HepG2 (cell line): Measurements from ENCODE around the gene TOR4A. TPM values are rescaled to one million over a fixed set of nuclear protein-coding genes. Genes with fewer than 3 reads are reported as not detected.

Experiments
- ATAC-seq: fragments of 200-7000 bp; cut with Tn5 transposase; 3 replicates; pipeline ENCODE4 v1.9.1; 2020; ENCODE audit warnings: mild to moderate bottlenecking, moderate library complexity
- BruUV-seq: library from RNA; stranded (reverse); fragments of 400-500 nt; replicated peaks from 2 replicates; lab custom pipeline; 2021; lab: Mats Ljungman, UMichigan
- CTCF ChIA-PET: fragments of 300-600 bp; formaldehyde crosslinking; extraction: SDS; loops from one replicate; lab custom pipeline; 2021; ENCODE audit warnings: low total read pairs, inconsistent platforms, low intra/inter-chr PET ratio; lab: Yijun Ruan, JAX
- POLR2A ChIA-PET: fragments of 350-600 bp; sonication (Branson Sonifier 250); formaldehyde crosslinking; loops from one replicate; lab custom pipeline; 2020; ENCODE audit warnings: antibody characterized with exemption, inconsistent platforms; lab: Yijun Ruan, JAX
- DNase-seq: peaks from one replicate; pipeline ENCODE4 v3.0.0-alpha.2; 2015; ENCODE audit warnings: low spot score
- FAIRE-seq: peaks from 3 replicates; lab custom pipeline; 2011; peaks lifted over from hg19 to GRCh38; lab: Jason Lieb, UNC
- H2AFZ ChIP-seq: one replicate; pipeline ENCODE4 v1.6.1; 2011; ENCODE audit warnings: low read length, inconsistent platforms
- H3K27ac ChIP-seq: fragments of 300-600 bp; 3 replicates; pipeline ENCODE4 v1.8.0; 2011; ENCODE audit warnings: mixed run types, mild to moderate bottlenecking, mixed read lengths, low read length, inconsistent platforms; ENCODE audit not compliant: insufficient read depth; ENCODE audit errors: extremely low read length
- H3K27me3 ChIP-seq, 2 experiments: fragments of 200-600 bp in 1 of 2; 2 replicates in 1 of 2; 3 replicates in 1 of 2; pipeline versions ENCODE4 v1.6.0 to v1.8.0; 2011; ENCODE audit warnings: low read length in 2 of 2, mild to moderate bottlenecking in 2 of 2, moderate library complexity in 2 of 2, inconsistent platforms in 1 of 2; ENCODE audit not compliant: insufficient read depth in 2 of 2, control insufficient read depth in 1 of 2
- H3K36me3 ChIP-seq, 2 experiments: fragments of 200-600 bp in 1 of 2; replicated peaks in 1 of 2; 2 replicates in 1 of 2; 3 replicates in 1 of 2; pipeline versions ENCODE4 v1.5.1 to v1.8.0; 2011; ENCODE audit warnings: low read length in 2 of 2, inconsistent platforms in 1 of 2; ENCODE audit not compliant: insufficient read depth in 2 of 2, control insufficient read depth in 1 of 2
- H3K4me1 ChIP-seq: 2 replicates; pipeline ENCODE4 v1.5.1; 2012; ENCODE audit warnings: low read length, inconsistent platforms; ENCODE audit not compliant: insufficient read depth
- H3K4me2 ChIP-seq: 2 replicates; pipeline ENCODE4 v1.6.0; 2011; ENCODE audit warnings: low read depth, low read length, inconsistent platforms
- H3K4me3 ChIP-seq, 3 experiments: fragments of 200-600 bp in 1 of 3; sonication (generic), shearing (Covaris generic) in 1 of 3; replicated peaks in 1 of 3; 2 replicates each; pipeline ENCODE4 v1.5.1; 2011 to 2016; ENCODE audit warnings: low read length in 3 of 3, inconsistent platforms in 2 of 3, low read depth in 2 of 3, mild to moderate bottlenecking in 2 of 3, control low read depth in 1 of 3, mixed read lengths in 1 of 3; ENCODE audit not compliant: insufficient read depth in 1 of 3
- H3K79me2 ChIP-seq: one replicate; pipeline ENCODE4 v1.6.1; 2011; ENCODE audit warnings: low read length, inconsistent platforms; ENCODE audit not compliant: insufficient read depth
- H3K9ac ChIP-seq: 2 replicates; pipeline ENCODE4 v1.6.0; 2011; ENCODE audit warnings: mild to moderate bottlenecking, low read depth, low read length, inconsistent platforms; ENCODE audit not compliant: insufficient read depth
- H3K9me3 ChIP-seq: 2 replicates; pipeline ENCODE4 v1.5.1; 2012; ENCODE audit warnings: mild to moderate bottlenecking, low read length
- H4K20me1 ChIP-seq: 2 replicates; pipeline ENCODE4 v1.6.0; 2011; ENCODE audit warnings: inconsistent platforms, mild to moderate bottlenecking, low read length, moderate library complexity; ENCODE audit not compliant: insufficient read depth
- CBX5 ChIP-seq: sonication (generic); formaldehyde crosslinking; IDR thresholded peaks from 2 replicates; pipeline ENCODE4 v1.4.0; 2020; ENCODE audit warnings: missing genetic modification reagents, borderline replicate concordance
- ERF ChIP-seq: IDR thresholded peaks from 2 replicates; pipeline ENCODE4 v1.6.1; 2018; ENCODE audit warnings: missing biosample characterization, missing genetic modification reagents
- MTA1 ChIP-seq: sonication (generic); formaldehyde crosslinking; IDR thresholded peaks from 2 replicates; pipeline ENCODE4 v1.4.0; 2020; ENCODE audit warnings: missing genetic modification reagents, mild to moderate bottlenecking, borderline replicate concordance
- NCOR1 ChIP-seq: fragments of 200-600 bp; sonication (generic); IDR thresholded peaks from 2 replicates; pipeline ENCODE4 v1.7.0; 2017; ENCODE audit warnings: antibody characterized with exemption, low read length, borderline replicate concordance
- SMARCE1 ChIP-seq: fragments of 450-650 bp; IDR thresholded peaks from 2 replicates; pipeline ENCODE4 v1.6.1; 2017; ENCODE audit warnings: borderline replicate concordance
- ZNF263 ChIP-seq: sonication (generic); formaldehyde crosslinking; IDR thresholded peaks from 2 replicates; pipeline ENCODE4 v1.4.0; 2020; ENCODE audit warnings: missing genetic modification reagents
- ZNF614 ChIP-seq: IDR thresholded peaks from 2 replicates; pipeline ENCODE4 v1.6.1; 2018; ENCODE audit warnings: missing biosample characterization, missing genetic modification reagents, inconsistent platforms, borderline replicate concordance
- ZNF687 ChIP-seq: sonication (generic); formaldehyde crosslinking; IDR thresholded peaks from 2 replicates; pipeline ENCODE4 v1.5.1; 2020; ENCODE audit warnings: mild to moderate bottlenecking, missing genetic modification reagents, moderate library complexity
- WGBS: methylation state at CpG from one replicate; pipeline ENCODE4 v1.1.6; 2017; ENCODE audit warnings: low lambda C conversion rate; 5-methylcytosine and 5-hydroxymethylcytosine counted together
- in situ Hi-C: cut with HindIII; loops from 2 replicates; pipeline ENCODE4 v1.10.0; 2017; ENCODE audit warnings: low pct_unique_long_range_greater_than_20kb; ENCODE audit not compliant: extremely low pct_ligation_motif_present
- intact Hi-C: fragments of 100-400 bp; cut with micrococcal nuclease; formaldehyde crosslinking; loops from one replicate; pipeline ENCODE4 v1.10.0; 2022; ENCODE audit not compliant: unreplicated experiment
- polyA plus RNA-seq, 8 experiments: library from polyadenylated mRNA; depleted of rRNA in 3 of 8; stranded (reverse) in 7 of 8; unstranded in 1 of 8; fragments of >200 nt; fragmentation: Illumina TruSeq in 4 of 8; extraction: Trizol in 4 of 8; gene quantifications; 2 replicates each; pipeline versions ENCODE4 v1.2.1 to v1.2.3, GENCODE V29; 2011 to 2016; ENCODE audit warnings: low read depth in 4 of 8, missing spikeins in 1 of 8, mixed read lengths in 1 of 8; ENCODE audit not compliant: insufficient read depth in 1 of 8
- total RNA-seq, 5 experiments: library from RNA; depleted of rRNA; stranded (reverse); fragments of >200 nt; fragmentation: Illumina TruSeq; extraction: Trizol; gene quantifications; 2 replicates each; pipeline ENCODE4 v1.2.3, GENCODE V29; 2016; ENCODE audit warnings: low read depth in 1 of 5

TOR4A gene
- total and polyA plus RNA-seq, 2 of the 13 experiments (the other 11 are each of a cell fraction or from before 2014, with no cell fraction given) = 11.1 to 14.2 TPM

DNA sequence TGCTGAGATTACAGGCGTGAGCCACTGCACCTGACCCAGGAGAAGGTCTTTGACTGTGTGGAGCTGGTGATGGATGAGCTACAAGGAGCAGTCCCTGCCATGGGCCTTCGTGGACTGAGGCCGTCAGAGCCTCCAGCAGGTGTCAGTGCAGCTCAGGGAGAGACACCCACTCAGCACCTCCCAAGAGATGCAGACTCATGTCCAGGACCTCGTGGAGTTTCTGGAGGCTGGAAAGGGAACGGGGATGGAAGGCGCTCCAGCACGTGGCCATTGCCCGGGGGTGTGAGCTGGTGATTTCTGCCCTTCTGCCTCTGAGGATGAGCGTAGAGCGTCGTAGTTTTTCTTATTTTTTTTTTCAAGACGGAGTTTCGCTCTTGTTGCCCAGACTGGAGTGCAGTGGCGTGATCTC lies 9.5 kb downstream of the TOR4A start (continued):
- TF ChIP-seq ERF (0 out of 2 replicates have a peak, but pooled peaks have one; percentile 33), CBX5 (peak; percentile 24; the same call in 1 of the 2 replicates), ZNF687 (CRISPR knock-in tag) (peak; percentile 77), ZNF263 (CRISPR knock-in tag) (peak; percentile 43; the same call in 1 of the 2 replicates), ZNF614 (CRISPR knock-in tag) (no peak)

- ChIA-PET CTCF (no interaction called here), POLR2A (interaction anchor here (1.5 kb wide), 1 partner anchor 16 kb away, joined by 11 read pairs; the partner anchor contains the start of gene TOR4A)
- Histone ChIP-seq H3K9ac (no peak overlapping the region), H3K36me3 (no peaks in the 10 kb centered on the region), H3K4me2 (no peak overlapping the region), H4K20me1 (no peaks in the 10 kb centered on the region), H3K4me1 (peaks cover 54% of the 10 kb centered on the region), H3K4me3 (no peak overlapping the region), H3K9me3 (no peaks in the 10 kb centered on the region), H3K79me2 (no peaks in the 10 kb centered on the region), H3K27ac (no peak overlapping the region), H3K27me3 (peaks cover 4 to 17% of the 10 kb centered on the region in 2 experiments; a peak in 4 of 5 replicates), H2AFZ (no peak overlapping the region)
- no peak for ATAC-seq
- FAIRE-seq = no peak
- no peak for DNase-seq
- WGBS = 90% methylated on average over 12 of the region's 15 CpGs
- no TSS peak for BruUV-seq
- in situ Hi-C loops = loop anchor here (5.0 kb wide), 1 partner anchor 114 kb away; no protein-coding TSS in a partner anchor
- TF ChIP-seq NCOR1 = no peak
- no peak for TF ChIP-seq MTA1 (CRISPR knock-in tag)
- TF ChIP-seq SMARCE1 = no peak
- intact Hi-C loops = no loop called here
Observed at GRCh38 chr9:137293094-137293481, 15.6 kb downstream of the TOR4A start.
